ENCODE measurements around the gene PTPRS.

Gene PTPRS

DNA sequence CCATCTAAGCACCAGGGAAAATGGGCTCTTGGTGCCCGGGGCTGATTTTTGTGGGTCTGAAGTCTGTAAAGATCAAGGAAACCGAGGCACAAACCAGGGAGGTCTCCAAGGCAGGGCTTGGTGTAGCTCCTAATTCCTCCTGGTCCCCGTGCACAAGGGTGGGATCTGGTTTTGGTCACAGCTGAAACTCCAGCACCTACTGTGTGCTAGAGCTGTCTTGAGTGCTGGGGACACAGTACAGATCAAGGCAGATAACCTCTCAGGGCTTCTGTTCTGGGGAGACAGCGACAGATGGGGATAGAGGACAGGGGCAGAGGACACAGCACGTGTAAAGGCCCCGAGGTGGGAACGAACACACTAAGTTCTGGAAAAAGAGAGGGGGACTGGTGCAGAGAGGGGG lies 37.4 kb downstream of the PTPRS start:
- Histone ChIP-seq H3K4me1 (peaks cover under 1% of the 10 kb centered on the region), H3K9me3 (no peaks in the 10 kb centered on the region), H3K27me3 (ENCODE audit: low read depth) (no peaks in the 10 kb centered on the region), H3K36me3 (replicated peaks) (no peaks in the 10 kb centered on the region), H3K4me3 (no peak overlapping the region)
- in situ Hi-C loops (cut with MboI; ENCODE audit: low sequenced_read_pairs), result no loop called here
- DNase-seq (ENCODE audit: low spot score in 2 of 2), result no peak

DNA sequence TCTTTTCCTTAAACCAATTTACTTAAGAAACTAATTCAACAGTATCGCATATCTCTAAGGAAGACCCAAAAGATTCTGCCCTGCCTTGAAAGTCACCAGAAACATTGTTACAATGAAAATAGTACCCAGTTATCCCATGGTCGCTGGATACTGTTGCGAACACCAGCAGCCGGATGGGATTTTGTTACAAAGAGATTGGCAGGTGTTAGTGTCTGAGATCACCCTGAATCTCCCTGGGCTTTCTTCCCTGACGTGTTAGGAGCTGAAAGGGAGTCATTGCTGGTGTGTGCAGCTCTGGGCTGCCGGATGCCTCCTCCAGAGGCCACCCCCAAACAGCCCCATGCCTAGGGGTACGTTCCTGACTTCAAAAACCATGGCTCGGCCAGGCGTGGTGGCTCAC lies 38.2 kb downstream of the PTPRS start:
- Histone ChIP-seq H3K4me3 (no peak overlapping the region), H3K9me3 (no peaks in the 10 kb centered on the region), H3K27me3 (ENCODE audit: low read depth) (no peaks in the 10 kb centered on the region), H3K36me3 (replicated peaks) (no peaks in the 10 kb centered on the region), H3K4me1 (no peaks in the 10 kb centered on the region)
- no peak for DNase-seq (ENCODE audit: low spot score in 2 of 2)
- in situ Hi-C loops (cut with MboI; ENCODE audit: low sequenced_read_pairs), result no loop called here

DNA sequence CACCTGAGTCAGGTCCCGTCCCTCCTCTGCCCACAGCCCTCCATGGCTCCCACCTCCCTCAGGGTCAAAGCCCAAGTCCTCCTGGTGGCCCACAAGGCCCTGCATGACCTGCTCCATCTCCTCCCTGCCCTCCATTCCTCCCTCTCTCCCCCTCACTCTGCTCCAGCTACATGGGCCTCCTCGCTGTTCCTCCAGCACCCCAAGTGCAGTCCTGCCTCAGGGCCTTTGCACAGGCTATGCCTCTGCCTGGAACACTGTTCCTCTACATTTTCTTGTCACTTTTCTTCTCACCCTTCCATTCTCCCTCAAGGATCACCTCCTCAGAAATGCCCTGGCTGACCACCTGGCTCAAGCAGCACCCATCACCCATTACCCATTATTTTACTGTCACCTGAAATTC lies 41.5 kb downstream of the PTPRS start:
- DNase-seq (ENCODE audit: low spot score in 2 of 2), result no peak
- Histone ChIP-seq H3K36me3 (replicated peaks) (no peaks in the 10 kb centered on the region), H3K4me1 (no peaks in the 10 kb centered on the region), H3K27me3 (ENCODE audit: low read depth) (no peaks in the 10 kb centered on the region), H3K4me3 (no peak overlapping the region), H3K9me3 (no peaks in the 10 kb centered on the region)
- in situ Hi-C loops (cut with MboI; ENCODE audit: low sequenced_read_pairs), result no loop called here

DNA sequence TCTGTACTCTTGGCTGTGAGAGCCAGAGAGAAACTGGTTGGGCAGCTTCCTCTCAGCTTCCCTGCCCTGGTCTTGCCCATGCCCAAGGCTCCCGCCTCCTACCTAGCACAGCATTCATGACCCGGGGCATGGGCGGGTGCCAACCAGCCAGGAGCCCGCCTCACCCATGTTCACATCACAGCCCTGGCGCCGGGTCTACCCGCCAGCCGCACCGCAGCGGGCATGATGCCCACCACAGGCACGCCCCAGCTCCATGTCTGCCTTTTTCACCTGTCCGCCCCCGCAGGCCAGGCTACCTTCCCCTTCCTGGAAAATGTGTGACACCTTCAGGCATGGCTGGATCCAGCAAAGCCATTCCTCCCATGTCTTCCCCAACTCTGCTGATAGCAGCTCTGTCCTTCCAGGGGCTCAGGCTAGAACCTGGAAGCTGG lies 42.1 kb downstream of the PTPRS start:
- H3K9me3 ChIP-seq, result no peaks in the 10 kb centered on the region
- H3K4me1 ChIP-seq, result no peaks in the 10 kb centered on the region
- H3K27me3 ChIP-seq (ENCODE audit: low read depth), result no peaks in the 10 kb centered on the region
- in situ Hi-C loops (cut with MboI; ENCODE audit: low sequenced_read_pairs), result no loop called here
- no peak overlapping the region for H3K4me3 ChIP-seq
- DNase-seq (ENCODE audit: low spot score in 2 of 2), result no peak
- H3K36me3 ChIP-seq (replicated peaks), result no peaks in the 10 kb centered on the region

DNA sequence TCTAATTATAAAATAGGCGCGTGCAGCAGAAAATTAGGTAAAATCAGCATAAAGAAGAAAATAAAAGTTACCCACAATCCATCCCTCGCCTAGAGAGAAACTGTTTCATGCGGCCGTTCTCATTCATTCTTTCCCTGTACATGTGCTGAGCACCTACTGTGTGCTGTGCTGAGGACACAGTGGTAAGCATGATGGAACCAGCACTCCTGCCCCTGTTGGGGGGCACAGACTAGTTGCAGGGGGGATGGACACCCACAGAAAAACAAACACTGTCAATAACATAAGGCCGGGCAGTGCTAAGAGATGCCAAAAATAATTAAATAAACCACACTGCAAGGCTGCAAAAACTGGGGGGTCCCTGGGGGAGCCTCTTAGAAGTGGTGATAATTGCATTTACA lies 43.3 kb downstream of the PTPRS start:
- no peaks in the 10 kb centered on the region for H3K36me3 ChIP-seq (replicated peaks)
- in situ Hi-C loops (cut with MboI; ENCODE audit: low sequenced_read_pairs), result no loop called here
- H3K9me3 ChIP-seq, result no peaks in the 10 kb centered on the region
- H3K4me1 ChIP-seq, result peaks cover 3% of the 10 kb centered on the region
- DNase-seq (ENCODE audit: low spot score in 2 of 2), result no peak
- no peak overlapping the region for H3K4me3 ChIP-seq
- H3K27me3 ChIP-seq (ENCODE audit: low read depth), result no peaks in the 10 kb centered on the region

DNA sequence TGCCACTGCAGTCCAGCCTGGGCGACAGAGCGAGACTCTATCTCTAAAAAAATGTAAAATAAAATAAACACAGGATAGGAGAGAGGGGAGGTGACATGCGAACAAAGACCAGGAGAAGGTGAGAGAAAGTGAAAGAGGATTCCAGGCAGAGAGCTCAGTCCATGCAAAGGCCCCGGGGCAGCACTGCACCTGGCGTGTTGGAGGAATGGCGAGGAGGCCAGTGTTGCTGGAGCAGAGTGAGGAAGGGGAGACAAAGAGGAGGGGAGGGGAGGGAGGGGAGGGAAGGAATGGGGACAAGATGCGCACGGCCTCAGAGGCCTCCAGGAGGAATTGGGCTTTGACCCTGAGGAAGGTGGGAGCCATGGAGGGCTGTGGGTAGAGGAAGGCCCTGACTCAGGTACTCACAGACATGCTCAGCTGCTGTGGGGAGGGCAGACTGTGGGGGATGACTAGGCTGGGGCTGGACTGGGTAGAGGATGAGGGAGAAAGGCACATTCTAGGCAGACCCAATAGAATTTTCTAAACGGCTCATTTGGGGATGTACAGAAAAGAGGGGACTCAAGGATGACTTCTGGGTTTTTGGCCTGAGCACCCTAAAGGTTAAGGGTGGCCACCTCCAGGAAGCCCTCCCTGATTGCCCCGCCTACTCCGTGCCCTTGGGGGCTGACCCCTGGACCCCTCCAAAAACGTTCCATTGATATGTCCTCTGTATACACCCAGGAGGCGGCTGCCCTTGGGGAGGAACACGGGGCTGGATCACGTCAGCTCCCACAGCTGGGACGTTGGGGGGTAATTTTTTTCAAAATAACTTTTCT lies 43.9 kb downstream of the PTPRS start:
- no peak overlapping the region for H3K4me3 ChIP-seq
- peaks cover 5% of the 10 kb centered on the region for H3K4me1 ChIP-seq
- in situ Hi-C loops (cut with MboI; ENCODE audit: low sequenced_read_pairs), result no loop called here
- DNase-seq (ENCODE audit: low spot score in 2 of 2), result no peak
- H3K27me3 ChIP-seq (ENCODE audit: low read depth), result no peaks in the 10 kb centered on the region
- no peaks in the 10 kb centered on the region for H3K9me3 ChIP-seq
- H3K36me3 ChIP-seq (replicated peaks), result no peaks in the 10 kb centered on the region

DNA sequence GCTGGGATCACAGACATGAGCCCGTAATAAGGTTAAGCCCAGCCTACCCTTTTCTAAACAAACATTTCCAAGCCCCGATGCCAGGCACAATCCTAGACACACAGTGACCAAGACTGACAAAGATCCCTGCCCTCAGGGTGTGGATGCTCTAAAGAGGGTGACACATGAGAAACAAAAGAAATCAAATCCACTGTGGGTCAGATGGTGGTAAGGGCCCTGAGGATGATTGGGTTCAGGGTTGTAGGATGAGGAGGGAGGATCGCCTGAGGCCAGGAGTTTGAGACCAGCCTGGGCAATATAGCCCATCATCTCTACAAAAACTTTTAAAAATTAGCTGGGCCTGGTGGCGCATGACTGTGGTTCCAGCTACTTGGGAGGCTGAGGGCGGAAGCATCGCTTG lies 44.6 kb downstream of the PTPRS start:
- H3K9me3 ChIP-seq, result no peaks in the 10 kb centered on the region
- H3K36me3 ChIP-seq (replicated peaks), result no peaks in the 10 kb centered on the region
- in situ Hi-C loops (cut with MboI; ENCODE audit: low sequenced_read_pairs), result no loop called here
- H3K4me1 ChIP-seq, result peaks cover 5% of the 10 kb centered on the region
- H3K27me3 ChIP-seq (ENCODE audit: low read depth), result no peaks in the 10 kb centered on the region
- no peak for DNase-seq (ENCODE audit: low spot score in 2 of 2)
- no peak overlapping the region for H3K4me3 ChIP-seq

DNA sequence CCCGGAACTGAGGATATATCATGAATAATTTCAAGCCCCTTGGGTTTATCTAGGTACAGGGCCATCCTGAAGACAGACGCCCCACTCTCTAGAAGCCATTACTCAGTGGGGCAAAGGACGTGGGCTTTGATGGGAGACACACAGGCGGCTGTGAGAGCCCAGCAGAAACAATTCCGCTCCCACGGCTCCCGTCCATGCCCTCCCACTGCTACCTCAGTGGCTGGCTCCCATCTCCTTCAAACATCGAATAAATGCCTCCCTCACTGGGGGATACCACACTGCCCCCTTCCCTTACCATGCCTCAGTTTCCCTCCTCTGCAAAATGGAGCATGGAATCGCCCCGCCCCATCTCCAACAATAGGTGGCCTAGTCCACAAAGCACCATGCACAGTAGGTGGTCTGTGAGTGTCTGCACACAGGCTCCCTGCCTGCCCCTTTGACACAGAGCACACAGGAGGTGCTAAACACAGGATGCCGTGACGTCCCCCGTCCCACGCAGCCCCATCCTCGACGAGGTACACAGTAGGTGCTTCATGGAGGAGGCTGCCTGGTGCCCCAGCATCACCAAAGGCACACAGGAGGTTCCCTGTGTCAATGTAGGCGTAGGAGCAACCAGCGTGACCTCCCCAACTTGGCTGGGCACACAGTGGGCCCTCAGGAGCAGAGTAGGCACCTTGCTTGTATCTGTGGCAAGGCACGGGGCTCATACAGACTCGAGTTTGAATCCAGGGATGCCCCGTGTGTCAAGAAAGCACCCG lies 46.0 kb downstream of the PTPRS start:
- Histone ChIP-seq H3K36me3 (replicated peaks) (no peaks in the 10 kb centered on the region), H3K4me3 (no peak overlapping the region), H3K27me3 (ENCODE audit: low read depth) (no peaks in the 10 kb centered on the region), H3K9me3 (no peaks in the 10 kb centered on the region), H3K4me1 (peaks cover 5% of the 10 kb centered on the region)
- in situ Hi-C loops (cut with MboI; ENCODE audit: low sequenced_read_pairs), result no loop called here
- no peak for DNase-seq (ENCODE audit: low spot score in 2 of 2)

DNA sequence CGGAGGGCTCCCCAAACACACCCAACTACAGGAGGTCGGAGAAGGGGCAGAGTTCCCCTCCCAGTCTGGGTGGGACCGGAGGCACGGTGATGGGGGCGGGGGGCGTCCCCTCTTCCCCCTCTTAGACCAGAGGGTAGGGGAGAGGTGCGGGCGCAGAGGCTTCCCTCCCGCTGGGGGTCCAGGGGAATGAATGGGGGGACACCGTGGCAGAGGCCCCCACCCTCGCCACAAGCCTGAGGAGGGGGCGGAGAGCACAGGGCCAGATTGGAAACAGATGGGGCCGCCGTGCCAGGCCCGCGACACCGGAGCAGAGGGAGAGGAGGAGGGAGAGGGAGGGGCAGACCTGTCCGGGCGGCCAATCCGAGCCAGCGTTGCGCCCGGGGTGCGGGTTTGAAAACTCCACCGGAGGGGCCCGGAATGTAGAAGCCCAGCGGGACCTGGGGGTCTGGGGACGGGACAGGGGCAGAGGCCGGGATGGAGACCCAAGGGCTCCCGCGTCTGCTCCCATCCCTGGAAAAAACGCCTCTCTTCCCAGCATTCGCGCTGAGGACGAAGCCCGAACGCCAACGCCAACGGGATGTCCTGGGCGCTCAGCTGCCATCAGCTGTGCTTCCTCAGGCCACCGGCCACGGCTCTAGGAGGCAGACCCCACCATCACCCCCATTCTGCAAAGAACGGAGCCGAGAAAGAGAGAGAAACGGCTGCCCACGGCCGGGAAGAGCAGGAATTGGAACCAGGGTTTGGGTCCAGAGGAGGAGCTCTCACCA lies 46.8 kb downstream of the PTPRS start:
- peak overlapping the region; percentile 46 for H3K4me3 ChIP-seq
- in situ Hi-C loops (cut with MboI; ENCODE audit: low sequenced_read_pairs), result no loop called here
- peak; percentile 39 to 71 for DNase-seq (ENCODE audit: low spot score in 2 of 2)
- H3K36me3 ChIP-seq (replicated peaks), result no peaks in the 10 kb centered on the region
- H3K27me3 ChIP-seq (ENCODE audit: low read depth), result no peaks in the 10 kb centered on the region
- no peaks in the 10 kb centered on the region for H3K9me3 ChIP-seq
- H3K4me1 ChIP-seq, result peaks cover 5% of the 10 kb centered on the region

DNA sequence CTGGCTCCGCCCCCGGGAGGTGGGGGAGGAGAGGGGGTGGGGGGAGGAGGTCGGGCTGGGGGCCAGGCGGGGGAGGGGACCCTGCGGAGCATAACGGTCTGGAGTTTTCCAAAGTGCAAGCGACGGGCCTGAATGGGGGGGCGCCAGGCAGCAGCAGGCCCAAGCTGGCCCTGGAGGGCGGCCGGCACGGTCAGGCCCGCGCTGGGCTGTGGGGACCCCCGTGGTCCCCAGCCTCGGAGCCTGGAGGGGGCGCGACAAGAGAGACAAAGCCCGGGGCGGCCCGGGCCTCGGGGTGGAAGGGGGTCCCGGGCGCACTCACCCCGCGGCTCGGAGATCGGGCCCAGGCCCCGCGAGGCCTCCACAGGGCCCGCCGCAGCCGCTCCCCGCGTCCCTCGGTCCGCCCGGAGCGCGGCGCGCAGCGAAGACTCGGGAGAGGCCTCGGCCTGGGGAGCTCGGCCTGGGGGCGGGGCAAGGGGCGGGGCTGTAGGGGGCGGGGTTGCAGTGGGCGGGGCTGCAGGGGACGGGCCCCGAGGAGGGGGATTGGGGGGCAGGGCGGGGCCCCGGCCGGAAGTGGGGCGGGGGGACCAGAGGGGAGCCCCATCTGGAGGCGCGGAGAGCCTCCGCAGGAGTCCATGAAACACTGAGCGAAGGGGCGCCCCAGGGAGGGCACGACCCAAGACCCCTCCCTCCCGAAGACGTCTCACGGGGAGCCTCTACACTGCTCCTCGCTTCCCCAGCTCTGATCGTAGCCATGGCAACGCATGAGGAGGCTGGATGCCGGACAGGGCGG lies 47.6 kb downstream of the PTPRS start:
- H3K27me3 ChIP-seq (ENCODE audit: low read depth), result no peaks in the 10 kb centered on the region
- H3K4me1 ChIP-seq, result peaks cover 5% of the 10 kb centered on the region
- H3K36me3 ChIP-seq (replicated peaks), result no peaks in the 10 kb centered on the region
- H3K4me3 ChIP-seq, result peak overlapping the region; percentile 46
- peak; percentile 53 to 80 for DNase-seq (ENCODE audit: low spot score in 2 of 2)
- no peaks in the 10 kb centered on the region for H3K9me3 ChIP-seq
- in situ Hi-C loops (cut with MboI; ENCODE audit: low sequenced_read_pairs), result no loop called here

DNA sequence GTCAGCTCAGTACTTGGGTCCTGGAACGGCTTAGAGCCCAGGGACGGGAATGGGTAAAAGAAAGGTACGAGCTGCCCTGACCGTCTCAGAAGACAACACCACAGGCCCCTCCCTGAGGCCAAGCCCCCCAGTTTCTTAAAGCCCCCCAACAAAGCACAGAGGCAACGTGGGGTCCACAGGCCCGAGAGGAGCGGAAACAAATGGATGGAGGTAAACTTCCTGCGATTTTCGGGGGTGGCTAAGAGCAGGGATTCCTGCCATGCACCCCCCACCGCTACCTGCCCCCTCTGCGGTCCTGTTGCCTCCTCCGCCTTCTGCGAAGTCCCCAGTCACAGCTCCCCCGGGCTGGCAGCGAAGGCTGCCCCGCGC lies 48.2 kb downstream of the PTPRS start:
- Histone ChIP-seq H3K27me3 (ENCODE audit: low read depth) (no peaks in the 10 kb centered on the region), H3K36me3 (replicated peaks) (no peaks in the 10 kb centered on the region), H3K9me3 (no peaks in the 10 kb centered on the region), H3K4me3 (peak overlapping the region; percentile 46), H3K4me1 (peaks cover 5% of the 10 kb centered on the region)
- no peak for DNase-seq (ENCODE audit: low spot score in 2 of 2)
- in situ Hi-C loops (cut with MboI; ENCODE audit: low sequenced_read_pairs), result no loop called here

DNA sequence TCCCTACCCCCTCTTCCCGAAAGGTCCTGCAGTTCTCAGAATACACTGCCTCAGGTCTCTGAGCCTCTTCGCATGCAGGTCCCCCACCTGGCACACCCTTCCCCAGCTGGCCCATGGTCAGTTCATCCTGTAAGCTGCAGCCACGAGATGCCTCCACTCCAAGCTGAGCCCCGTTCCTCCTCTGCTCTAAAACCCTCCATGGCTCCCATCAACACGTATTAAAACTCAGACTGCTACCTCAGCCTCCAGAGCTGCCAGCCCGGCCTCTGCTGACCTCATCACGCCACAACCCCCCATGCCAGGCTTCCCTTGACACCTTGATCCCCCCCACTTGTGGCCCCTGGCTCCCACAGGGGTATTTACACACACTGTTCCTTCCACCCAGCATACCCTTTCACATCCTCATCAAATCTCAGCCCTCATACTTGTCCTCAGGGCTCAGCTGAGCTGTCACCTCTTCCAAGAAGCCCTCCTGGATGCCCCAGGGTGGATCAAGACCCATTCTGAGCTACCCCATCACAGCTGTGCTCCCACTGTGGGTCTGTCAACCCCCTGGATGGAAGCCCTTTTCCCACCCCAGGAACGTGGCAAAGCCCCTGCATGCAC lies 48.9 kb downstream of the PTPRS start:
- Histone ChIP-seq H3K27me3 (ENCODE audit: low read depth) (no peaks in the 10 kb centered on the region), H3K36me3 (replicated peaks) (no peaks in the 10 kb centered on the region), H3K9me3 (no peaks in the 10 kb centered on the region), H3K4me3 (peak overlapping the region; percentile 46), H3K4me1 (peaks cover 5% of the 10 kb centered on the region)
- no peak for DNase-seq (ENCODE audit: low spot score in 2 of 2)
- in situ Hi-C loops (cut with MboI; ENCODE audit: low sequenced_read_pairs), result no loop called here
